Measurements from ENCODE around the gene BPHL.
"Not testable (repeated sequence)": the region's sequence is repeated elsewhere in the genome, so short reads cannot be mapped to it uniquely, and the experiment has no call there.

The BPHL gene

GRCh38 chr6:3118353-3119039 is at the start of gene BPHL:
TSS of gene BPHL (plus strand) at chr6:3118711. CDS start at chr6:3118741, 30 bp downstream.
- peaks cover 7% of the 10 kb centered on the region for H3K36me3 ChIP-seq (ENCODE audit: insufficient read depth, low read length)
- H3K9me3 ChIP-seq (ENCODE audit: low read length): no peaks in the 10 kb centered on the region
- peak within 1 kb of the TSS; percentile 97 for H2AFZ ChIP-seq (ENCODE audit: low read depth, low read length)
- H3K4me3 ChIP-seq (ENCODE audit: low read length): peak within 1 kb of the TSS; percentile 83
- peaks cover 21% of the 10 kb centered on the region for H3K4me1 ChIP-seq (ENCODE audit: insufficient read depth, low read length)
- H3K27me3 ChIP-seq (ENCODE audit: insufficient read depth, low read length): no peaks in the 10 kb centered on the region

DNA sequence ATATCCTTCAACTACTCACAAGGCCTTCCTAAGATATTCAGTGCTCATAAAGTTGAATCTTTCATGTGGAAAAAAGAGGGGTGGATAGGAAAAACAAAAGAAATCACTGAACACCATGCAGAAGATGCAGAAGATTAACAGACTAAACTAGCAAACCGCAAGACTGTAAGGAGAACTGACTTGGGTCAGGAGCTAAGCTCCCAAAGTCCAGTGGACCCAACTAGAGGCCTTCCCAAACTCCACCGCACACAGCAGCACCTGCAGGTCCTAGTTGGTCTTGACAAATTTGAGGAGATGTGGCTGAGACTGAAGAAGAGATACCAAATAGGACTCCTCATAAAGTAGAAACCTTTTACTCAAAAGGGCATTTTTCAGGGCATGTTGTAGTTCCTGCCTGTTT is 46.9 kb upstream of the BPHL start:
- Histone ChIP-seq H3K36me3 (ENCODE audit: insufficient read depth, low read length) (no peaks in the 10 kb centered on the region), H3K4me1 (ENCODE audit: insufficient read depth, low read length) (peaks cover 14% of the 10 kb centered on the region), H2AFZ (ENCODE audit: low read depth, low read length) (no peak overlapping the region), H3K9me3 (ENCODE audit: low read length) (no peaks in the 10 kb centered on the region), H3K27me3 (ENCODE audit: insufficient read depth, low read length) (no peaks in the 10 kb centered on the region), H3K4me3 (ENCODE audit: low read length) (no peak overlapping the region)

DNA sequence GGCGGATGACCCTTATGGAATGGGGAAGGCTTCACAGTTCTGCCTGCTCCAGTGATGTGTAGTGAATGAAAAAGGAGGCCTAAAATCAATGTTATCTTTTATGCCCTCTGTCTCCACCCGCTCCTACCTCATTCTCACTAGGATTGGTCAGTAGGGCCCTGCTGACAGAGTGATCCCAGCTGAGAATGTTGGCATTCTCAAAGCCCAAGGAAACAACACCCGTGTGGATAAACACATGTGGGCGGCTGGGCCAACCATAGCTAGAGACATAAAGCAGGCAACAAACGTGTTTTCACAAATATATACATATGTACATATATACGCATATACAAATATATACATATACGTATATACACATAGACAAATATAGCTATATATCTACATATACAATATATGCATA is 45.7 kb upstream of the BPHL start:
- no peaks in the 10 kb centered on the region for H3K27me3 ChIP-seq (ENCODE audit: insufficient read depth, low read length)
- no peak overlapping the region for H2AFZ ChIP-seq (ENCODE audit: low read depth, low read length)
- H3K4me3 ChIP-seq (ENCODE audit: low read length): no peak overlapping the region
- H3K9me3 ChIP-seq (ENCODE audit: low read length): no peaks in the 10 kb centered on the region
- peaks cover 5% of the 10 kb centered on the region for H3K36me3 ChIP-seq (ENCODE audit: insufficient read depth, low read length)
- H3K4me1 ChIP-seq (ENCODE audit: insufficient read depth, low read length): peaks cover 14% of the 10 kb centered on the region

DNA sequence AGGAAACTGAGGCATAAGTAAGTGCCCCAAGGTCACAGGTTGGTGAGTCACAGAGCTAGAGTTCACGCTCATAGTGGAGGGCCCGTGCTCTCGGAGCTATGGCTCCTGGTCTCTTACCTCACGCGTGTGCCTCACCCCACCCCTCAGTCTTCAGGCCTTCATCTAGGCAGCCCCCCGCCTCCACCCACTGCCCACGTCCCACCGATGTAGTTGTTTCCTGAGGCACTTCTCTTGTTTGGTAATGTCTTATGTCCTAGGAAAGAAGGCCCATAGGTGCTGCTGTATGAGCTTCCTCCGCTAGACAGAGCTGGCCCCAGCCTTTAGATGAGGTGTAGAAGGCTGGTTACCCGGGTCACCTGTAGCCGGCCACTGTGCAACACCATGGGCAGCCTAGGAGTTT is 45.1 kb upstream of the BPHL start:
- peaks cover 9% of the 10 kb centered on the region for H3K36me3 ChIP-seq (ENCODE audit: insufficient read depth, low read length)
- no peak overlapping the region for H2AFZ ChIP-seq (ENCODE audit: low read depth, low read length)
- no peak overlapping the region for H3K4me3 ChIP-seq (ENCODE audit: low read length)
- H3K27me3 ChIP-seq (ENCODE audit: insufficient read depth, low read length): no peaks in the 10 kb centered on the region
- peaks cover 14% of the 10 kb centered on the region for H3K4me1 ChIP-seq (ENCODE audit: insufficient read depth, low read length)
- peaks cover 2% of the 10 kb centered on the region for H3K9me3 ChIP-seq (ENCODE audit: low read length)

DNA sequence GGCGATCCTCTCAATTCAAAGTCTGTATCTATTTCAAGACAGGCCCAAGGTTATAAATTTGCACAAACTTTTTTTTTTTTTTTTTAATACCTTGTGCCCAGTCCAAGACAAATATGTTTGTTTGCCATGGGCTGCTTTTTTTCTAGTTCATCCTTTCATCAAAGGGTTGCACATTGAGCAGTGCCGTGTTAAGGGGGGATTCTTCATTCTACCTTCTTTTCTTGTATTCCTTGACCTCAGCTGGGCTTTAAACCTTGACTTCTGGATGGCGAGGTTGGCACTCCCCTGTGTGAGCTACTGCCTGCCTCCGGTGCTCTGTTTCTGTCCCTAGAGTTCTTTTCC is 42.8 kb upstream of the BPHL start:
- H3K4me1 ChIP-seq (ENCODE audit: insufficient read depth, low read length): peaks cover 11% of the 10 kb centered on the region
- no peaks in the 10 kb centered on the region for H3K27me3 ChIP-seq (ENCODE audit: insufficient read depth, low read length)
- no peak overlapping the region for H2AFZ ChIP-seq (ENCODE audit: low read depth, low read length)
- H3K4me3 ChIP-seq (ENCODE audit: low read length): no peak overlapping the region
- peaks cover 14% of the 10 kb centered on the region for H3K36me3 ChIP-seq (ENCODE audit: insufficient read depth, low read length)
- peaks cover 2% of the 10 kb centered on the region for H3K9me3 ChIP-seq (ENCODE audit: low read length)

GRCh38 chr6:3076320-3076719 is 42.2 kb upstream of the BPHL start:
- Histone ChIP-seq H3K4me1 (ENCODE audit: insufficient read depth, low read length) (peaks cover 11% of the 10 kb centered on the region), H3K4me3 (ENCODE audit: low read length) (no peak overlapping the region), H2AFZ (ENCODE audit: low read depth, low read length) (no peak overlapping the region), H3K36me3 (ENCODE audit: insufficient read depth, low read length) (peaks cover 19% of the 10 kb centered on the region), H3K27me3 (ENCODE audit: insufficient read depth, low read length) (no peaks in the 10 kb centered on the region), H3K9me3 (ENCODE audit: low read length) (peaks cover 2% of the 10 kb centered on the region)

GRCh38 chr6:3077430-3077829 is 41.1 kb upstream of the BPHL start:
- Histone ChIP-seq H3K9me3 (ENCODE audit: low read length) (peaks cover 2% of the 10 kb centered on the region), H3K4me3 (ENCODE audit: low read length) (no peak overlapping the region), H3K27me3 (ENCODE audit: insufficient read depth, low read length) (no peaks in the 10 kb centered on the region), H3K36me3 (ENCODE audit: insufficient read depth, low read length) (peaks cover 22% of the 10 kb centered on the region), H3K4me1 (ENCODE audit: insufficient read depth, low read length) (peaks cover 11% of the 10 kb centered on the region), H2AFZ (ENCODE audit: low read depth, low read length) (no peak overlapping the region)

DNA sequence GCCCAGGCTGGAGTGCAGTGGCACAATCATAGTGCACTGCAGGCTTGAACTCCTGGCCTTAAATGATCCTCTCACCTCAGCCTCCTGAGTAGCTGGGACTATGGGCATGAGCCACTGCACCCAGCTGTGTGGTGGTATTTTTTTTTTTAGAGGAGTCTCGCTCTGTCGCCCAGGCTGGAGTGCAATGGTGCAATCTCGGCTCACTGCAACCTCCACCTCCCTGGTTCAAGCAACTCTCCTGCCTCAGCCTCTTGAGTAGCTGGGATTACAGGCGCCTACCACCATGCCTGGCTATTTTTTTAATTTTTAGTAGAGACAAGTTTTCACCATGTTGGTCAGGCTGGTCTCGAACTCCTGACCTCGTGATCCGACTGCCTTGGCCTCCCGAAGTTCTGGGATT is 39.6 kb upstream of the BPHL start:
- H3K9me3 ChIP-seq (ENCODE audit: low read length); H3K27me3 ChIP-seq (ENCODE audit: insufficient read depth, low read length); H2AFZ ChIP-seq (ENCODE audit: low read depth, low read length); H3K4me3 ChIP-seq (ENCODE audit: low read length): not testable (repeated sequence)
- Histone ChIP-seq H3K36me3 (ENCODE audit: insufficient read depth, low read length) (peaks cover 37% of the 10 kb centered on the region), H3K4me1 (ENCODE audit: insufficient read depth, low read length) (peaks cover 11% of the 10 kb centered on the region)

DNA sequence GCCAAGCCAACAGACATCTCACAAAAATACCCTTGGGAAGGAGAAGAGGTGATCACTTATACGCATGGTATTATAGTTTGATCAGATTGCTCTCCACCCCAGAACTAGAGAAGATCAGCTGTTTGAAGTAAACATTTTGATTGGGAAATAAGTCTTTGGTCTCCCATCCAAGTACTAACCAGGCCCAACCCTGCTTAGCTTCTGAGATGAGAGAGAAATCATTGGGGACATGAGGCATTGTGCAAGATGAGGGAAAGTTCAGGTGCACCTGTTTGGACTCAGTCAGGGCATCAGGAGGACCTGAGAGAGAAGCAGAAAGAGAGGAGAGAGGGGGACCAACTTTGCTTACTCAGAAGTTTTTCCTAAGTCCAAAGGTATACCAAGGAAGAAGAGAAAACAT is 38.8 kb upstream of the BPHL start:
- no peak overlapping the region for H3K4me3 ChIP-seq (ENCODE audit: low read length)
- no peaks in the 10 kb centered on the region for H3K27me3 ChIP-seq (ENCODE audit: insufficient read depth, low read length)
- H2AFZ ChIP-seq (ENCODE audit: low read depth, low read length): no peak overlapping the region
- H3K4me1 ChIP-seq (ENCODE audit: insufficient read depth, low read length): peaks cover 11% of the 10 kb centered on the region
- peaks cover 2% of the 10 kb centered on the region for H3K9me3 ChIP-seq (ENCODE audit: low read length)
- peaks cover 40% of the 10 kb centered on the region for H3K36me3 ChIP-seq (ENCODE audit: insufficient read depth, low read length)

- H2AFZ ChIP-seq (ENCODE audit: low read depth, low read length): no peak overlapping the region
- H3K4me3 ChIP-seq (ENCODE audit: low read length): no peak overlapping the region
- H3K9me3 ChIP-seq (ENCODE audit: low read length): peaks cover 2% of the 10 kb centered on the region
- H3K36me3 ChIP-seq (ENCODE audit: insufficient read depth, low read length): peaks cover 43% of the 10 kb centered on the region
- no peaks in the 10 kb centered on the region for H3K4me1 ChIP-seq (ENCODE audit: insufficient read depth, low read length)
- H3K27me3 ChIP-seq (ENCODE audit: insufficient read depth, low read length): no peaks in the 10 kb centered on the region
Observed at GRCh38 chr6:3081960-3082359, 36.6 kb upstream of the BPHL start.

DNA sequence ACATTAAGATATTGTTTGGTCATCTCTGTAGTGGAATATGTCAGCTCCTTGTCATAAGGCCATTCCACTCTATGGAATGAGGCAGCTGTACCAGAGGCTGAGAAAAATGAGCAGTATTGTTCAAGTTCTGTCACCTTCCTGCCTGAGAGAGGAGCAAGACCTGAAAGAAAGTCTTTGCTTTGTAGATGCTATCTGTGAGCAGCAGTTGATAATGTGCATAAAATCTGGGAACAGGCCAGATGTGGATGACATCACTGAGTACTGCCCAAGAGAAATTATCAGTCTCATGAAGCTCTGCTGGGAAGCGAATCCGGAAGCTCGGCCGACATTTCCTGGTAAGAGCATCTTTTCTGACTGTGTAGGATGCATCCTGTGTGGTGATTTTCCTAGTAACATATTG is 33.4 kb upstream of the BPHL start:
- H3K36me3 ChIP-seq (ENCODE audit: insufficient read depth, low read length): peaks cover 41% of the 10 kb centered on the region
- no peaks in the 10 kb centered on the region for H3K27me3 ChIP-seq (ENCODE audit: insufficient read depth, low read length)
- H3K4me3 ChIP-seq (ENCODE audit: low read length): no peak overlapping the region
- H2AFZ ChIP-seq (ENCODE audit: low read depth, low read length): no peak overlapping the region
- H3K4me1 ChIP-seq (ENCODE audit: insufficient read depth, low read length): no peaks in the 10 kb centered on the region
- no peaks in the 10 kb centered on the region for H3K9me3 ChIP-seq (ENCODE audit: low read length)

- H3K27me3 ChIP-seq (ENCODE audit: insufficient read depth, low read length): no peaks in the 10 kb centered on the region
- no peaks in the 10 kb centered on the region for H3K9me3 ChIP-seq (ENCODE audit: low read length)
- H3K36me3 ChIP-seq (ENCODE audit: insufficient read depth, low read length): peaks cover 31% of the 10 kb centered on the region
- no peaks in the 10 kb centered on the region for H3K4me1 ChIP-seq (ENCODE audit: insufficient read depth, low read length)
- no peak overlapping the region for H3K4me3 ChIP-seq (ENCODE audit: low read length)
- H2AFZ ChIP-seq (ENCODE audit: low read depth, low read length): no peak overlapping the region
Observed at GRCh38 chr6:3086282-3086946, 32.1 kb upstream of the BPHL start.

DNA sequence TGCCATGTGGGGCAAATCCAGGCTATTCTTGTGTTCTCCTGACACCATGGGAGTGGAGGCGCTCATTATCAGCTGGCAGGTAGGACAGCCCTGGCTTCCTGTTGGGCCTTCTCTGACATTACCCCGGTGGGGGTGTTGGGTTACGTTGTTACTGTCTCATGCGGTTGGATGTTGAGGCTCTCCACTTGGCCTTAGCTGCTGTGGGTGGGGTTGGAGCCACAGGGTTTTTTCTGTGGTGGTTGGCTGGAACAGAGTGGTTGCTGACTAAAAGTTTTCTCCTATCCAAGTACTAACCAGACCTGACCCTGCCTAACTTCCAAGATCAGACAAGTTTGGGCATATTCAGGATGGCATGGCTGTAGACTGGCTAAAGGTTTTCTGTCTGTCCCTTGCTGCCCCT is 30.1 kb upstream of the BPHL start:
- H3K36me3 ChIP-seq (ENCODE audit: insufficient read depth, low read length): peaks cover 19% of the 10 kb centered on the region
- no peaks in the 10 kb centered on the region for H3K27me3 ChIP-seq (ENCODE audit: insufficient read depth, low read length)
- no peak overlapping the region for H2AFZ ChIP-seq (ENCODE audit: low read depth, low read length)
- H3K4me3 ChIP-seq (ENCODE audit: low read length): no peak overlapping the region
- H3K4me1 ChIP-seq (ENCODE audit: insufficient read depth, low read length): no peaks in the 10 kb centered on the region
- H3K9me3 ChIP-seq (ENCODE audit: low read length): no peaks in the 10 kb centered on the region

DNA sequence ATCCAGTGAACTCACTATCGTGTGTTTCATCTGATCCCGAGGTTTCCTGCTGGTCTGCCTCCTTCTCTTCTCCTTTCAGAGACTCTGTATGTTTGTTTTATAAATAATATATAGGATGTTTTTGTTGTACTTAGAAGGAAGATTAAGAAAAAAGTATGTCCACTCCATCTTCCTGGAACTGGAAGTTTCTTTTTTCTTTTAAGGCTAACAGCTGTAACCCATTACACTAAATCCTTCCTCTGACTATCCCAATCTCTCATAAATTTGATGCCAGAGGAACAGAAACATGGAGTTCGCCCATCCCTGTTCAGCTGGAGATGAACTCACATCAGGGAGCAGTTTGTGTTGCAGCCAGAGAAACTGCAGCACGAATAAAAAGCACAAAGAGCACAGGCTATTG is 29.5 kb upstream of the BPHL start:
- Histone ChIP-seq H2AFZ (ENCODE audit: low read depth, low read length) (no peak overlapping the region), H3K4me1 (ENCODE audit: insufficient read depth, low read length) (no peaks in the 10 kb centered on the region), H3K27me3 (ENCODE audit: insufficient read depth, low read length) (no peaks in the 10 kb centered on the region), H3K9me3 (ENCODE audit: low read length) (no peaks in the 10 kb centered on the region), H3K4me3 (ENCODE audit: low read length) (no peak overlapping the region), H3K36me3 (ENCODE audit: insufficient read depth, low read length) (peaks cover 15% of the 10 kb centered on the region)

All from neuron (in vitro differentiated cells).